Gastroesophageal sphincter (tissue), 3 donors: ENCODE data around the gene ADAMTSL3.

ENCODE experiments used
- CTCF ChIP-seq, 4 experiments: fragments of 200-600 bp in 2 of 4; fragments of 450-650 bp in 2 of 4; sonication (generic) in 1 of 4; IDR thresholded peaks; one replicate each; pipeline ENCODE4 v1.5.1; 2017 to 2019; ENCODE audit warnings: antibody characterized with exemption in 4 of 4, mild to moderate bottlenecking in 2 of 4, moderate library complexity in 2 of 4
- EP300 ChIP-seq: sonication (generic); formaldehyde crosslinking; IDR thresholded peaks from one replicate; pipeline ENCODE4 v1.6.1; 2017; ENCODE audit warnings: antibody characterized with exemption, mild to moderate bottlenecking
- POLR2A ChIP-seq, 2 donors: fragments of 450-650 bp; IDR thresholded peaks; one replicate each; pipeline ENCODE4 v1.6.1; 2017; ENCODE audit warnings: antibody characterized with exemption in 2 of 2, mild to moderate bottlenecking in 2 of 2, moderate library complexity in 1 of 2
- POLR2AphosphoS5 ChIP-seq: sonication (generic); formaldehyde crosslinking; IDR thresholded peaks from one replicate; pipeline ENCODE4 v1.6.1; 2017; ENCODE audit warnings: antibody characterized with exemption

- TF ChIP-seq EP300 = no peak
- no peak for TF ChIP-seq POLR2A (IDR thresholded peaks at IDR 0.05)
- no peak for TF ChIP-seq CTCF (IDR thresholded peaks at IDR 0.05)
- no peak for TF ChIP-seq POLR2AphosphoS5
These were observed 226.6 kb downstream of the ADAMTSL3 start for GRCh38 chr15:83880529-83880928.
